HG02852 (cell line): Measurements from ENCODE around the gene MLX.
A peak's percentile ranks its signal among the peaks of the same experiment; 100 is the strongest.
"Not testable (repeated sequence)": the region's sequence is repeated elsewhere in the genome, so short reads cannot be mapped to it uniquely, and the experiment has no call there.

Source experiments
- ATAC-seq: cut with Tn5 transposase; IDR thresholded peaks from one replicate; pipeline ENCODE4 v1.9.1; 2021; ENCODE audit warnings: mild to moderate bottlenecking, moderate library complexity; ENCODE audit not compliant: unreplicated experiment

The MLX gene

GRCh38 chr17:42536372-42537155, 30.3 kb upstream of the MLX start:
- peak; percentile 68 for ATAC-seq

DNA sequence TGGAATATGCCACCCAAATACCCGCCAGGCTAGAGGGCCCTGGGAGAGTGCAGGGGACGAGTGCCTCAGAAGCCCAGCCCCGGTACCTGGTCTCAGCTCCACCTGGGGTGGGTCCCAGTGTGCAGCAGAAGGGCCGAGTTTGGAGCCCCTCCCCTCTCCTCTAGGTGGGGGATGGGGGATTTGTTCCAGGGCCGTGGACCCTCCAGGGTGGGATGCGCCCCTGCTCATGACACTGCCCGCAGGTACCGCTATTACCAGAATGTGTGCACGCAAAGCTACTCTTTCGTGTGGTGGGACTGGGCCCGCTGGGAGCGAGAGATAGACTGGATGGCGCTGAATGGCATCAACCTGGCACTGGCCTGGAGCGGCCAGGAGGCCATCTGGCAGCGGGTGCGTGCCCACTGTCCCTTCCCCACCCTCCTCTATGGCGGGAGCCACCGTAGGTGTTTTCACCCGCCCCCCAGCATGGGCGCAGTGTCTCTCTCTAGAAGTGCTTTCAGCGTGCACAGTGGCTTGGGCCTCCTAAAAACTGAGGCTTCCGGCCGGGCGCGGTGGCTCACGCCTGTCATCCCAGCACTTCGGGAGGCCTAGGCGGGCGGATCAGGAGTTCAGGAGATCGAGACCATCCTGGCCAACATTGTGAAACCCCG, 29.6 kb upstream of the MLX start:
- ATAC-seq, result no peak

DNA sequence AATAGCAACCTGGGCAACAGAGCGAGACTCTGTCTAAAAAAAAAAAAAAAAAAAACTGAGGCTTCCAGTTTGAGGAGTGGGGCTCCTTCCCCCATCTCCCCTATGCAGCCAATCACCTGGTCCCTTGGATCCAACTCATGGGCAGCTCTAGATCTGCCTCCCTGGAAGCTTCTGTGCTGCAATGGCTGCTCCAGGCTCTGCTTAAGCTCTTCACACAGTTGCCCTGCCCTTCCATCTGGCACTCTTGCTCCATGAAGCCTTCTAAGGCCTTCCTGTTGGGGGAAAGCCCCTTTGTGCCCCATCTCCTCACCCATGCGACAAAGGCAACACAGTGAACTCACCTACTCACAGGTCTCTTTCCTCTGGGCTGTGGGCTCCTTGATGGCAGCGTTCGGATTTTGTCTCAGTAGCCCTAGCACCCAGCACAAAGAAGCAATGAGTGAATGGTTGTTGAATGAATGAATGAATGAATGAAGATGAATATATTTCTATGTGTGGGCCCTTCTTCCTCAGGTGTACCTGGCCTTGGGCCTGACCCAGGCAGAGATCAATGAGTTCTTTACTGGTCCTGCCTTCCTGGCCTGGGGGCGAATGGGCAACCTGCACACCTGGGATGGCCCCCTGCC, 29.0 kb upstream of the MLX start:
- no peak for ATAC-seq

DNA sequence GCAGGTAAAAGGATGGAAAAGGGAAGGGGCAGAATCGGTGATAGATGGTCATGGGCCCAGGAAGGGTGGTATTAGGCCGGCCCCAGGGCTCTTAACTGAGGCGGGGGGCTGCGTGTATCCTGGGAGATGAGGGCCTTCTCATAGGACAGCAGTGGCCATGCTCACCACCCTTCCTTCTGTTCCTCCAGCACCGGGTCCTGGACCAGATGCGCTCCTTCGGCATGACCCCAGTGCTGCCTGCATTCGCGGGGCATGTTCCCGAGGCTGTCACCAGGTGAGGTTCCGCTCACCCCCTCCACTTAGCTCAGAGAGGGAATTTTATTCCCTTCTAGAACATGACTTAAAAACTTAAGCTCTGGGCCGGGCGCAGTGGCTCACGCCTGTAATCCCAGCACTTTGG, 28.4 kb upstream of the MLX start:
- no peak for ATAC-seq

GRCh38 chr17:42540558-42540957, 26.3 kb upstream of the MLX start:
- ATAC-seq, result not testable (repeated sequence)

DNA sequence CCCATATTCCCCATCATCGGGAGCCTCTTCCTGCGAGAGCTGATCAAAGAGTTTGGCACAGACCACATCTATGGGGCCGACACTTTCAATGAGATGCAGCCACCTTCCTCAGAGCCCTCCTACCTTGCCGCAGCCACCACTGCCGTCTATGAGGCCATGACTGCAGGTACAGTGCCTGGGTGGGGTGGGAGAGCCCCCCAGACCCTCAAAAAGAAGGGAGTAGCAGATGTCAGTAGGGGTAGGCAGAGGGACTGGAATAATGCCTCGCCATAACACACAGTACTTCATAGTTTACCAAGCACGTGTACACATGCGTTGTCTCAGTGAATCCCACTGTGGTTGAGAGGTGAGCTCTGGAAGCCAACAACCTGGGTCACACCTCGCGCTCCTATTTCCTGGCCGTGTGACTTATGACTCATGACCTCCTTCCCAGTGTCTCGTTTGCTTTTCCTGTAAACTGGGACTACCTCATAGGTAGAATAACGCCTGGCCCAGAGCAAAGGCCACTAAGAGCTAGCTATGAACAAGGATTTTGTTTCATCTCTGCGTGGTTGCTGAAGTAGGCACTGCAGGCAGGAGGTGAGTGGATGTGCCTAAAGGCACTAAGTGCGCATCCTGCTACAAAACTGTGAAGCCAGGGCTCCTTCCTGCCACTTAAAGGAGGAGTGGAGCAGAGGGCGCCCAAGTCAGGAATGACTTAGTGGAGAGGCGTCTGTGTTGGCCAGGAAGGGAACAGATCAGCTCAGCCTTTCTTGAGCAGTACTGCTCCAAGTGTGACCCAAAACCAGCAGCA, 25.7 kb upstream of the MLX start:
- ATAC-seq, result no peak

DNA sequence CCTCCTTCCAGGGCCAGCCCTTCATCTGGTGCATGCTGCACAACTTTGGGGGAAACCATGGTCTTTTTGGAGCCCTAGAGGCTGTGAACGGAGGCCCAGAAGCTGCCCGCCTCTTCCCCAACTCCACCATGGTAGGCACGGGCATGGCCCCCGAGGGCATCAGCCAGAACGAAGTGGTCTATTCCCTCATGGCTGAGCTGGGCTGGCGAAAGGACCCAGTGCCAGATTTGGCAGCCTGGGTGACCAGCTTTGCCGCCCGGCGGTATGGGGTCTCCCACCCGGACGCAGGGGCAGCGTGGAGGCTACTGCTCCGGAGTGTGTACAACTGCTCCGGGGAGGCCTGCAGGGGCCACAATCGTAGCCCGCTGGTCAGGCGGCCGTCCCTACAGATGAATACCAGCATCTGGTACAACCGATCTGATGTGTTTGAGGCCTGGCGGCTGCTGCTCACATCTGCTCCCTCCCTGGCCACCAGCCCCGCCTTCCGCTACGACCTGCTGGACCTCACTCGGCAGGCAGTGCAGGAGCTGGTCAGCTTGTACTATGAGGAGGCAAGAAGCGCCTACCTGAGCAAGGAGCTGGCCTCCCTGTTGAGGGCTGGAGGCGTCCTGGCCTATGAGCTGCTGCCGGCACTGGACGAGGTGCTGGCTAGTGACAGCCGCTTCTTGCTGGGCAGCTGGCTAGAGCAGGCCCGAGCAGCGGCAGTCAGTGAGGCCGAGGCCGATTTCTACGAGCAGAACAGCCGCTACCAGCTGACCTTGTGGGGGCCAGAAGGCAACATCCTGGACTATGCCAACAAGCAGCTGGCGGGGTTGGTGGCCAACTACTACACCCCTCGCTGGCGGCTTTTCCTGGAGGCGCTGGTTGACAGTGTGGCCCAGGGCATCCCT, 23.5 kb upstream of the MLX start:
- ATAC-seq, result no peak

DNA sequence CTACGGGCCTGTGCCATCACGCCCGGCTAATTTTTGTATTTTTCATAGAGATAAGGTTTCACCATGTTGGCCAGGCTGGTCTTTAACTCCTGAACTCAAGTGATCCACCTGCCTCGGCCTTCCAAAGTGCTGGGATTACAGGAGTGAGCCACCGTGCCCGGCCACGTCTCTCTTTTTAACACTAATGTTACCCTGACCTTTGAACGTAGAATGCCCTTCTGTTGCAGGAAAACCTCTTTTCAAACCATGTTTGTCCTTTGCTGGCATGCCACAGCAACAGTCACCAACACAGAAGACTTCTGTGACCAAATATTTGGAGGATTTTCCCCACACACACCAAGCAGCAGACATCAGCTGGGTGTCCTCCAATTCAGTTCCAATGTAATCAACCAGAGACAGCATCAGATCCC, 22.0 kb upstream of the MLX start:
- no peak for ATAC-seq

DNA sequence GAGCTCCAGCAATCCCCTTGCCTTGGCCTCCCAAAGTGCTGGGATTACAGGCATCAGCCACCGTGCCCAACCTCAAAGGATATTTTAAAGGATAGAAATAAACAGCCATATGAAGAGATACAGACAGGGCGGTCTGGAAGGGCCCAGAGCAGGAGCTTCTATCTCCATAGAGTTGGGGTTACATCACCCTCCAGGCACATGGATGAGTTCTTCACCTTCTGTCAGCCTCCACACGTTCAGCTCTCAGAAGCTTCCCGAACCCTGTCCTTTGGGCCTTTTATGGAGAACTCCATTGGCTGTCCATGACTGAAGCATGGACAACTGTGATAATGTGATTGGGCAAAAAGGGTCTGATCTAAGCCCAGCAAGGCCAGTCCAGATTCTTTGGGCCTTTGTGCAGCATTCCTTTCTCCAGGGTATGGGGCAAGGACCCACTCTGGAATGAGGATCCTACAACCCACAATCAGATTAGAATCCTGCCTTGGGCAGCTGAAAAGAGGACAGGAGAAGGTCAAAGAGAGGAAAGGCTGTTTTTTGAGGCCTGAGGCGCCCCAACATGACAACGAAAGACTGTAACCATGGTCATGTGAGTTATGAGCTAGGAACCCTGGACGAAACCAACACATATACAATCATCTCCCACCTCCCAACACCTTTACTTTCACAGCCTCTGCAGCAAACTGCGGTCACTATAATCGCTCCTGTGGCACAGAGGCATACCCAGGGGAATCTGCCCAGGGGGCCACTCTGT, 21.0 kb upstream of the MLX start:
- not testable (repeated sequence) for ATAC-seq

DNA sequence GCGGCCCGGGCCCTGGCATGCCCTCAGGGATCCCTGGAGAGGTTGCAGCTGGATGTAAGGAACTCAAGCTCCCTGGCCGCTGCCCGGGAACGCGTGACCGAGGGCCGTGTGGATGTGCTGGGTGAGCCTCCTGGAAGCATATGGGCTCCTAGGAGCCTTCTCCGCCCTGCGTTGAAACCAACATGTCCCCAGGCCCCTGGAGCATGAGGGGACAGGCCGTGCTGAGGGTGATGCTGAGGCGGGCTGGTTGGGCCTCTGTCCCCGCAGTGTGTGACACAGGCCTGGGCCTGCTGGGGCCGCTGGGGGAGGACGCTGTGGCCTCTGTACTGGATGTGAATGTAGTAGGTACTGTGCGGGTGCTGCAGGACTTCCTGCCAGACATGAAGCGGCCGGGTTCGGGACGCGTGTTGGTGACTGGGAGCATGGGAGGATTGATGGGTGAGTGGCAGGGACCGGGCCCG, 19.9 kb upstream of the MLX start:
- no peak for ATAC-seq

DNA sequence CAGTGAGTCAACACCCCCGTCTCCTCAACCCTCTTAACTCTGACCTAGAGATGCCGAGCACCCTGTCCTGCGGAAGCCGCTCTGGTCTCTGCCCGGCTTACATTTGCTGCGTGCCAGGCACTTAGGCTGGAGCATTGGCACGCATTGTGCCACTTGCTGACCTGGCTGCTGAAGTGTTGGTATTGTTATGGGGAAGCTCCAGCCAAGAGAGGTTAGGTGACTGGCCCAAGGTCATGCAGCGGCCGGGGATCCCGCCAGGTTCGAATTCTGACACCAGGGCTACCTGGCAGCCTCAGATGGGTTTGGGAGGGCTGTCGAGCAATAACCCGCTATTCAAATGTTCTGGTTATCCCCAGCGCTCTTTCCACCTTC, 19.2 kb upstream of the MLX start:
- ATAC-seq, result no peak

DNA sequence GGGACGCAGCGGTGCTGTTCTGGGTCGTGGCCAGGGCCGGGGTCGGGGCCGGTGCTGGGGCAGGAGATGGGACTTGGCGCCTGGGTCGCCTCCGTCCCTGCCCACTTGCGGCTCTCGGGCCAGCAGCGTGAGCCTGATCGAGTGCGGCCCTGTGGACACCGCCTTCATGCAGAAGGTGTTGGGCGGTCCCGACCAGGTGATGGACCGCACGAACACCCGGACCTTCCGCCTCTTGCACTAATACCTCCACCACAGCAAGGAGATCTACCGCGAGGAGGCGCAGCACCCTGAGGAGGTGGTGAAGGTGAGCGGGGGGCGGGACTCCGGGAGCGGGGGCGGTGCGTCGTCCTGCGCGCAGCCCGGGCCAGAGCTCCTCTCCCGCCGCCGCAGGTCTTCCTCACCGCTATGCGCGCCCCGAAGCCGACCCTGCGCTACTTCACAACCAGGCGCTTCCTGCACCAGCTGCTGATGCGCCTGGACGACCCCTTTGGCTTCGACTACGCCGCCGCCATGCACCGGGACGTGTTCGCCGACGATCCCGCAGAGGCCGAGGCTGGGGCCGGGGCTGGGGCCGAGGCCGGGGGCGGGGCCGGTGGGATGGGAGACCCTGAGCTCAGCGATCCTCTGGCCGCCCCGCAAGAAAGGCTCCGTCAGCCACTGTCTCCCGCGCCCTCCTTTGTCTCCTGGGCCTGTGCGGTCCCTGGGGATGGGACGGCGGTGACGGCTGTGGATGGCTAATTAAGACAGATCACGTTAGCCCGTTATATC, 18.6 kb upstream of the MLX start:
- no peak for ATAC-seq

DNA sequence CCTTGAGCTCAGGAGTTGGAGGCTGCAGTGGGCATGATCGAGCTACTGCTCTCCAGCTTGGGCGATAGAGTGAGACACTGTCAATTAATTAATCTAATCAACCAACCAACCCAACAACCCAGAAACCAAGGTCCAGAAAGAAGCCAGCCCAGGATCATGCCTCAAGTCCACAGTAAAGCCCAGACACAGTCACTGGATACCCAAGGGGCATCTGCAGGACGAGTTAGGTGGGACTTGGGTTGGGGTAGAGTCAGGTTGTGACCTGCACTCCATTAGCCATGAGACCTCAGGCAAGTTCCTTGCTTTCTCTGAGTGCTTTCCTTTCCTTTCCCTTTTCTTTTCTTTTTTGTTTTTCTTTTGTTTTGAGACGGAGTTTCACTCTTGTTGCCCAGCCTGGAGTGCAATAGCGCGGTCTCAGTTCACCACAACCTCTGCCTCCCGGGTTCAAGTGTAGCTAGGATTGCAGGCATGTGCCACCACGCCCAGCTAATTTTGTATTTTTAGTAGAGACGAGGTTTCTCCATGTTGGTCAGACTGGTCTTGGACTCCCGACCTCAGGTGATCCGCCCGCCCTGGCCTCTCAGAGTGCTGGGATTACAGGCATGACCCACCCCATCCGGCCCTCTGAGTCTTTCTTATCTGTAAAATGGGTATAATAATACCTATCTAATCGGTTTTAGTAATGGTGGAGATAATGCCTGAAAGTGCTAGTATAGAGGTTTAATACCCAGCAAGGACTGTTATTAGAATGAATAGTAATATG, 17.7 kb upstream of the MLX start:
- ATAC-seq, result no peak

DNA sequence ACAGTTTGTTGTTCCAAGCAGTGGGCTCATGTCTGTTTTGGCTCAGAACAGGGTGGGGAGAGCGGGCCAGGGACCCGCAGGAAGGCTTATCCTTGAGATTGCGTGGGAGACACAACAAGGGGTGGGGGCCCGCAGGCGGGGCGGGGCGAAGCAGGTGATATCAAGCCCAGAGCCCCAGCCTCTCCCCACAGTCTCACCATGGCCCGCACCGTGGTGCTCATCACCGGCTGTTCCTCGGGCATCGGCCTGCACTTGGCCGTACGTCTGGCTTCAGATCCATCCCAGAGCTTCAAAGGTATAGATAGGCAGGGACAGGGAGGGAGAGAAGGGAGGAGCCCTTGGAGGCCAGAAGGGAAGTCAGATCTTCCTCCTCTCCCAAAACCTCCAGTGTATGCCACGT, 14.2 kb upstream of the MLX start, which contains the start of gene HSD17B1:
Gene HSD17B1, plus strand, starts transcription at position 188 of the 400 bp plus-strand sequence. Its CDS starts 11 bp downstream, at position 199.
- not testable (repeated sequence) for ATAC-seq

- ATAC-seq, result no peak
Measured at GRCh38 chr17:42553161-42553818, 13.6 kb upstream of the MLX start.

GRCh38 chr17:42553866-42554249, 13.0 kb upstream of the MLX start:
- no peak for ATAC-seq
